GM23248 (cell line): ENCODE data around the gene NTRK2. TPM values are rescaled to one million over a fixed set of nuclear protein-coding genes. Genes with fewer than 3 reads are reported as not detected.

ENCODE experiments used
- DNase-seq: peaks from one replicate; pipeline ENCODE4 v3.0.0-alpha.2; 2015
- H2AFZ ChIP-seq: fragments of 200-600 bp; sonication (generic); 2 replicates; pipeline ENCODE4 v1.6.1; 2016; ENCODE audit warnings: antibody characterized with exemption
- H3F3A ChIP-seq: fragments of 200-600 bp; sonication (generic); 2 replicates; pipeline ENCODE4 v1.6.1; 2016; ENCODE audit warnings: mild to moderate bottlenecking, antibody characterized with exemption, mixed run types; ENCODE audit not compliant: insufficient read depth
- H3K27ac ChIP-seq: fragments of 200-600 bp; sonication (generic); 2 replicates; pipeline ENCODE4 v1.5.1; 2016; ENCODE audit warnings: mild to moderate bottlenecking
- H3K27me3 ChIP-seq: fragments of 200-600 bp; sonication (generic); replicated peaks from 2 replicates; pipeline ENCODE4 v1.6.1; 2016; ENCODE audit warnings: mild to moderate bottlenecking; ENCODE audit not compliant: insufficient read depth
- H3K36me3 ChIP-seq: fragments of 200-600 bp; sonication (generic); 2 replicates; pipeline ENCODE4 v1.6.1; 2016; ENCODE audit warnings: low read depth, mild to moderate bottlenecking
- H3K4me1 ChIP-seq: fragments of 200-600 bp; sonication (generic); 2 replicates; pipeline ENCODE4 v1.6.1; 2016; ENCODE audit warnings: mild to moderate bottlenecking; ENCODE audit not compliant: insufficient read depth
- H3K4me2 ChIP-seq: fragments of 200-600 bp; sonication (generic); one replicate; pipeline ENCODE4 v1.6.1; 2016; ENCODE audit warnings: mild to moderate bottlenecking; ENCODE audit not compliant: unreplicated experiment
- H3K4me3 ChIP-seq: fragments of 200-600 bp; sonication (generic); 2 replicates; pipeline ENCODE4 v1.5.1; 2016; ENCODE audit warnings: mild to moderate bottlenecking
- H3K79me2 ChIP-seq: fragments of 200-600 bp; sonication (generic); 2 replicates; pipeline ENCODE4 v1.6.1; 2016; ENCODE audit warnings: mild to moderate bottlenecking; ENCODE audit not compliant: insufficient read depth
- H3K9ac ChIP-seq: fragments of 200-600 bp; sonication (generic); 2 replicates; pipeline ENCODE4 v1.6.1; 2016; ENCODE audit warnings: mild to moderate bottlenecking
- H3K9me2 ChIP-seq: fragments of 200-600 bp; sonication (generic); 2 replicates; pipeline ENCODE4 v1.6.1; 2016; ENCODE audit warnings: mixed run types, mild to moderate bottlenecking, moderate library complexity; ENCODE audit not compliant: insufficient read depth
- H3K9me3 ChIP-seq: fragments of 200-600 bp; sonication (generic); one replicate; pipeline ENCODE4 v1.6.1; 2017; ENCODE audit warnings: low read depth
- H4K20me1 ChIP-seq: fragments of 200-600 bp; sonication (generic); 2 replicates; pipeline ENCODE4 v1.6.0; 2016; ENCODE audit not compliant: insufficient read depth
- EZH2 ChIP-seq: fragments of 200-600 bp; sonication (generic); IDR thresholded peaks from 2 replicates; pipeline ENCODE4 v1.6.1; 2018; ENCODE audit warnings: antibody characterized with exemption, mild to moderate bottlenecking; ENCODE audit not compliant: insufficient read depth, poor library complexity, severe bottlenecking
- EZH2phosphoT487 ChIP-seq: fragments of 200-600 bp; sonication (generic); IDR thresholded peaks from 2 replicates; pipeline ENCODE4 v1.6.1; 2018; ENCODE audit warnings: antibody characterized with exemption, moderate library complexity, mild to moderate bottlenecking, low read depth; ENCODE audit not compliant: insufficient read depth
- WGBS, 2 experiments: methylation state at CpG; one replicate each; pipeline ENCODE4 v1.1.6; 2015 to 2017; ENCODE audit warnings: low lambda C conversion rate in 2 of 2, low coverage in 1 of 2; ENCODE audit errors: missing lambda C conversion rate in 2 of 2; 5-methylcytosine and 5-hydroxymethylcytosine counted together
- in situ Hi-C: fragments of 300-500 bp; cut with MboI; formaldehyde crosslinking; loops from 2 replicates; pipeline ENCODE4 v1.15.0; 2020
- polyA plus RNA-seq: library from polyadenylated mRNA; unstranded; fragments of >200 nt; fragmentation: Nextera tagmentation; extraction: Ambion mirVana; gene quantifications from 2 replicates; pipeline ENCODE4 v1.2.1, GENCODE V29; 2016
- total RNA-seq: library from RNA; depleted of rRNA; stranded (reverse); fragments of >200 nt; shearing (Covaris generic); gene quantifications from 2 replicates; pipeline ENCODE4 v1.2.3, GENCODE V29; 2014

NTRK2 gene
- total and polyA plus RNA-seq, 2 experiments from 2014 or later: not detected

GRCh38 chr9:85042981-85043647 is 373.6 kb downstream of the NTRK2 start:
- TF ChIP-seq EZH2phosphoT487: no peak
- TF ChIP-seq EZH2: no peak
- Histone ChIP-seq H3K27me3 (no peaks in the 10 kb centered on the region), H3K4me3 (no peak overlapping the region), H3K27ac (no peak overlapping the region), H3K4me2 (no peak overlapping the region), H3K9me3 (no peaks in the 10 kb centered on the region), H3K9ac (no peak overlapping the region), H4K20me1 (no peaks in the 10 kb centered on the region), H3K36me3 (no peaks in the 10 kb centered on the region), H3K79me2 (no peaks in the 10 kb centered on the region), H3K9me2 (no peaks in the 10 kb centered on the region), H3F3A (no peaks in the 10 kb centered on the region), H3K4me1 (no peaks in the 10 kb centered on the region), H2AFZ (no peak overlapping the region)
- in situ Hi-C loops: no loop called here
- 50 to 55% methylated on average over 3 of the region's 3 CpGs for WGBS, 2 experiments
- DNase-seq: no peak

DNA sequence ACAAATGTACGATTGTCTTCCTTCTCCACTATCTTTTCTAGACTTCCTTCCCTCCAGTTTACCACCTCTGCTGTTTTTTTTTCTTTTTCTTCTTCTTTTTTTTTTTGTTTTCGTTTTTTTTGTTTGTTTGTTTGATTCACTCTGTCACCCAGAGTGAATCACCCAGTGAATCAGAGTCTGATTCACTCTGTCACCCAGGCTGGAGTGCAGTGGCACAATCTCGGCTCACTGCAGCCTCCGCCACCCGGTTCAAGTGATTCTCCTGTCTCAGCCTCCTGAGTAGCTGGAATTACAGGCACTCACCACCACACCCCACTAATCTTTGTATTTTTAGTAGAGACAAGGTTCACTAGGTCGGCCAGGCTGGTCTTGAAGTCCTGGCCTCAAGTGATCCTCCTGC is 375.7 kb downstream of the NTRK2 start:
- H3F3A ChIP-seq: no peaks in the 10 kb centered on the region
- H3K36me3 ChIP-seq: no peaks in the 10 kb centered on the region
- in situ Hi-C loops: no loop called here
- DNase-seq: no peak
- H3K27ac ChIP-seq: no peak overlapping the region
- H3K4me2 ChIP-seq: no peak overlapping the region
- H4K20me1 ChIP-seq: no peaks in the 10 kb centered on the region
- no peaks in the 10 kb centered on the region for H3K4me1 ChIP-seq
- H3K27me3 ChIP-seq: no peaks in the 10 kb centered on the region
- TF ChIP-seq EZH2phosphoT487: no peak
- no peak for TF ChIP-seq EZH2
- no peaks in the 10 kb centered on the region for H3K9me3 ChIP-seq
- H3K4me3 ChIP-seq: no peak overlapping the region
- no peak overlapping the region for H3K9ac ChIP-seq
- H2AFZ ChIP-seq: no peak overlapping the region
- H3K9me2 ChIP-seq: no peaks in the 10 kb centered on the region
- no peaks in the 10 kb centered on the region for H3K79me2 ChIP-seq
- WGBS, 2 experiments: 55 to 67% methylated on average over 5 to 6 of the region's 6 CpGs

DNA sequence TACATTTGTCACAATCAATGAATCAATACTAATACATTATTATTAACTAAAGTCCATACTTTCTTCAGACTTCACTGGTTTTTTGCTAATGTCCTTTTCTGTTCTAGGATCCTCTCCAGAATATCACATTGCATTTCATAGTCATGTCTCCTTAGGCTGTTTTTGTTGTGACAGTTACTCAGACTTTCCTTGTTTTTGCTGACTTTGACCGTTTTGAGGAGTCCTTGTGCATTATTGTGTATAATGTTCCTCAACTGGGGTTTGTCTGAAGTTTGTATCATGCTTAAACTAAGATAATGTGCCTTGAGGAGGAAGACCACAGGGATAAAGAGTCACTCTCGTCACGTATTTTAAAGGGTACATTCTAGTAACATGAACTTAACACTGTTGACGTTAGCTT is 376.9 kb downstream of the NTRK2 start:
- H3K27me3 ChIP-seq: no peaks in the 10 kb centered on the region
- H2AFZ ChIP-seq: no peak overlapping the region
- TF ChIP-seq EZH2phosphoT487 (no peak), EZH2 (no peak)
- H3F3A ChIP-seq: no peaks in the 10 kb centered on the region
- no peaks in the 10 kb centered on the region for H3K4me1 ChIP-seq
- no peak overlapping the region for H3K9ac ChIP-seq
- H3K9me2 ChIP-seq: no peaks in the 10 kb centered on the region
- H3K4me2 ChIP-seq: no peak overlapping the region
- DNase-seq: no peak
- no peak overlapping the region for H3K27ac ChIP-seq
- H3K79me2 ChIP-seq: no peaks in the 10 kb centered on the region
- no peaks in the 10 kb centered on the region for H3K9me3 ChIP-seq
- no peaks in the 10 kb centered on the region for H3K36me3 ChIP-seq
- no peak overlapping the region for H3K4me3 ChIP-seq
- 41 to 49% methylated on average over 4 of the region's 4 CpGs for WGBS, 2 experiments
- no peaks in the 10 kb centered on the region for H4K20me1 ChIP-seq
- in situ Hi-C loops: no loop called here

GRCh38 chr9:85053206-85053786 is 383.8 kb downstream of the NTRK2 start:
- Histone ChIP-seq H4K20me1 (no peaks in the 10 kb centered on the region), H3K9ac (no peak overlapping the region), H3F3A (no peaks in the 10 kb centered on the region), H3K4me1 (no peaks in the 10 kb centered on the region), H3K79me2 (no peaks in the 10 kb centered on the region), H2AFZ (no peak overlapping the region), H3K36me3 (no peaks in the 10 kb centered on the region), H3K9me3 (no peaks in the 10 kb centered on the region), H3K4me3 (no peak overlapping the region), H3K27ac (no peak overlapping the region), H3K9me2 (no peaks in the 10 kb centered on the region), H3K27me3 (no peaks in the 10 kb centered on the region), H3K4me2 (no peak overlapping the region)
- in situ Hi-C loops: no loop called here
- TF ChIP-seq EZH2 (no peak), EZH2phosphoT487 (no peak)
- 27 to 31% methylated on average over 2 of the region's 2 CpGs for WGBS, 2 experiments
- no peak for DNase-seq
